Gastrocnemius medialis (tissue), 4 donors: ENCODE data around the gene CSTA. TPM values are rescaled to one million over a fixed set of nuclear protein-coding genes. Genes with fewer than 3 reads are reported as not detected.

Experiments used
- ATAC-seq, 2 donors: fragments of 150-250 bp; one replicate each; pipeline ENCODE4 v1.9.1; 2016
- DNase-seq, 2 donors: peaks; one replicate each; pipeline ENCODE4 v3.0.0-alpha.2; 2019
- H3K27ac ChIP-seq, 4 donors: fragments of 200-600 bp; sonication (generic); 1 replicate in 1 of 4; 2 replicates in 3 of 4; pipeline ENCODE4 v1.5.1; 2016 to 2018; ENCODE audit warnings: mild to moderate bottlenecking in 2 of 4, moderate library complexity in 1 of 4
- H3K27me3 ChIP-seq, 3 donors: fragments of 200-600 bp; sonication (generic) in 2 of 3; 1 replicate in 1 of 3; 2 replicates in 2 of 3; pipeline versions ENCODE4 v1.5.1 to v1.6.0; 2016 to 2019; ENCODE audit warnings: mild to moderate bottlenecking in 1 of 3, moderate library complexity in 1 of 3
- H3K36me3 ChIP-seq, 2 donors: fragments of 200-600 bp; sonication (generic) in 1 of 2; one replicate each; pipeline ENCODE4 v1.5.1; 2017 to 2018
- H3K4me1 ChIP-seq, 2 donors: fragments of 200-600 bp; sonication (generic) in 1 of 2; one replicate each; pipeline ENCODE4 v1.5.1; 2016 to 2017; ENCODE audit warnings: mild to moderate bottlenecking in 2 of 2
- H3K4me3 ChIP-seq, 4 donors: fragments of 200-600 bp; sonication (generic) in 3 of 4; 1 replicate in 1 of 4; 2 replicates in 3 of 4; pipeline ENCODE4 v1.5.1; 2016 to 2019; ENCODE audit warnings: mild to moderate bottlenecking in 2 of 4
- H3K9me3 ChIP-seq, 3 donors: fragments of 200-600 bp; sonication (generic) in 2 of 3; 1 replicate in 1 of 3; 2 replicates in 2 of 3; pipeline ENCODE4 v1.5.1; 2016 to 2019
- CTCF ChIP-seq, 5 experiments: fragments of 450-650 bp in 3 of 5; fragments of 200-600 bp in 2 of 5; sonication (generic) in 2 of 5; IDR thresholded peaks in 4 of 5; conservative IDR thresholded peaks in 1 of 5; 1 replicate in 4 of 5; 2 replicates in 1 of 5; pipeline ENCODE4 v1.5.1; 2016 to 2019; ENCODE audit warnings: antibody characterized with exemption in 5 of 5, mild to moderate bottlenecking in 3 of 5, moderate library complexity in 3 of 5
- POLR2A ChIP-seq, 2 donors: fragments of 450-650 bp; IDR thresholded peaks; one replicate each; pipeline ENCODE4 v1.6.1; 2017; ENCODE audit warnings: antibody characterized with exemption in 2 of 2, mild to moderate bottlenecking in 2 of 2, moderate library complexity in 2 of 2
- in situ Hi-C, 4 donors: fragments of 200-750 bp; cut with MboI; loops; one replicate each; pipeline versions ENCODE4 v1.15.0 to v1.8.0; 2017; ENCODE audit warnings: low sequenced_read_pairs in 4 of 4
- intact Hi-C: fragments of 100-400 bp; cut with DNase I; formaldehyde crosslinking; loops from one replicate; pipeline ENCODE4 v1.15.1; 2023; ENCODE audit warnings: low total_unique reads
- total RNA-seq, 4 donors: library from RNA; depleted of rRNA; stranded (reverse); fragments of >200 nt; gene quantifications; one replicate each; pipeline versions ENCODE4 v1.1.0 to v1.2.3, GENCODE V29; 2016

Gene CSTA
- total RNA-seq, 4 donors from 2014 or later, result 0.58 to 2.4 TPM; not detected in 2

GRCh38 chr3:122315619-122316018 lies 9.4 kb upstream of the CSTA start:
- Histone ChIP-seq H3K9me3 (peaks cover 0 to 7% (median 0%) of the 10 kb centered on the region in 3 donors), H3K4me1 (no peaks in the 10 kb centered on the region), H3K27me3 (no peaks in the 10 kb centered on the region), H3K4me3 (no peak overlapping the region), H3K36me3 (no peaks in the 10 kb centered on the region), H3K27ac (no peak overlapping the region)
- intact Hi-C loops, result no loop called here
- in situ Hi-C loops, result no loop called here
- DNase-seq (no peak), ATAC-seq (no peak)
- TF ChIP-seq CTCF (IDR thresholded peaks at IDR 0.05 in 4 of 5, conservative IDR thresholded peaks at IDR 0.05 in 1 of 5), result no peak
- no peak for TF ChIP-seq POLR2A (IDR thresholded peaks at IDR 0.05)

GRCh38 chr3:122316368-122316767 lies 8.7 kb upstream of the CSTA start:
- no peak overlapping the region for H3K27ac ChIP-seq
- TF ChIP-seq CTCF (IDR thresholded peaks at IDR 0.05 in 4 of 5, conservative IDR thresholded peaks at IDR 0.05 in 1 of 5) (no peak), POLR2A (IDR thresholded peaks at IDR 0.05) (no peak)
- no peaks in the 10 kb centered on the region for H3K4me1 ChIP-seq
- H3K36me3 ChIP-seq, result no peaks in the 10 kb centered on the region
- in situ Hi-C loops, result no loop called here
- intact Hi-C loops, result no loop called here
- no peaks in the 10 kb centered on the region for H3K27me3 ChIP-seq
- no peak overlapping the region for H3K4me3 ChIP-seq
- no peak for DNase-seq
- ATAC-seq, result no peak
- H3K9me3 ChIP-seq, result peaks cover 0 to 7% (median 0%) of the 10 kb centered on the region in 3 donors

GRCh38 chr3:122318620-122319019 lies 6.4 kb upstream of the CSTA start:
- TF ChIP-seq CTCF (IDR thresholded peaks at IDR 0.05 in 4 of 5, conservative IDR thresholded peaks at IDR 0.05 in 1 of 5), result no peak
- TF ChIP-seq POLR2A (IDR thresholded peaks at IDR 0.05), result no peak
- H3K27ac ChIP-seq, result no peak overlapping the region
- H3K4me1 ChIP-seq, result no peaks in the 10 kb centered on the region
- no peaks in the 10 kb centered on the region for H3K36me3 ChIP-seq
- intact Hi-C loops, result no loop called here
- no peaks in the 10 kb centered on the region for H3K27me3 ChIP-seq
- peaks cover 0 to 7% (median 0%) of the 10 kb centered on the region in 3 donors for H3K9me3 ChIP-seq
- DNase-seq (no peak), ATAC-seq (no peak)
- in situ Hi-C loops, result no loop called here
- no peak overlapping the region for H3K4me3 ChIP-seq

- in situ Hi-C loops, result no loop called here
- TF ChIP-seq POLR2A (IDR thresholded peaks at IDR 0.05) (no peak), CTCF (IDR thresholded peaks at IDR 0.05 in 4 of 5, conservative IDR thresholded peaks at IDR 0.05 in 1 of 5) (no peak)
- no peak for DNase-seq
- Histone ChIP-seq H3K36me3 (no peaks in the 10 kb centered on the region), H3K4me1 (no peaks in the 10 kb centered on the region), H3K4me3 (no peak overlapping the region), H3K27ac (no peak overlapping the region), H3K9me3 (peaks cover 0 to 7% (median 0%) of the 10 kb centered on the region in 3 donors), H3K27me3 (no peaks in the 10 kb centered on the region)
- intact Hi-C loops, result no loop called here
- ATAC-seq, result no peak
These were observed 2.7 kb upstream of the CSTA start for GRCh38 chr3:122322095-122323075.
